ENCODE data around the gene RRP12. TPM values are rescaled to one million over a fixed set of nuclear protein-coding genes. Genes with fewer than 3 reads are reported as not detected.
A peak's percentile ranks its signal among the peaks of the same experiment; 100 is the strongest.
"Not testable (repeated sequence)": the region's sequence is repeated elsewhere in the genome, so short reads cannot be mapped to it uniquely, and the experiment has no call there.

The RRP12 gene
- total RNA-seq, 2 donors from 2014 or later, result 17.7 to 29.3 TPM

DNA sequence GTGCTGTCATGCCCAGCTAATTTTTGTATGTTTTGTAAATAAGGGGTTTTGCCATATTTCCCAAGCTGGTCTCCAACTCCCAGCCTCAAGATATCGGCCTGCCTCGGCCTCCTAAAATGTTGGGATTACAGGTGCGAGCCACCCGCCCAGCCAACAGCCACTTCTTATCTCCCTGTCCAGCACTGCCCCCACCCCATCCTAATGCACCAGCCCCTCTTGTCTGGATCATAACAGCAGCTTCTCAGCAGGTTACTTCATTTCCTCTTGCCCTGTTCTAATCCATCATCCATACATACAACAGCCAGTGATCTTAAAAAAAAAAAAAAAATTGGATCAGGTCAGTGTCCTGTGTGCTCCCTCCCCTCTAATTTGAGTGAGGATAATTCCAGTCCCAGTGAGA is 53.8 kb downstream of the RRP12 start:
- Histone ChIP-seq H3K4me3 (no peak overlapping the region), H3K27ac (no peak overlapping the region), H3K9me3 (no peaks in the 10 kb centered on the region), H3K27me3 (replicated peaks; ENCODE audit: insufficient read depth) (no peaks in the 10 kb centered on the region), H3K4me1 (ENCODE audit: control insufficient read depth in 1 of 2, low read depth in 2 of 2) (no peaks in the 10 kb centered on the region), H3K36me3 (no peaks in the 10 kb centered on the region)
- TF ChIP-seq, protein P1, sequence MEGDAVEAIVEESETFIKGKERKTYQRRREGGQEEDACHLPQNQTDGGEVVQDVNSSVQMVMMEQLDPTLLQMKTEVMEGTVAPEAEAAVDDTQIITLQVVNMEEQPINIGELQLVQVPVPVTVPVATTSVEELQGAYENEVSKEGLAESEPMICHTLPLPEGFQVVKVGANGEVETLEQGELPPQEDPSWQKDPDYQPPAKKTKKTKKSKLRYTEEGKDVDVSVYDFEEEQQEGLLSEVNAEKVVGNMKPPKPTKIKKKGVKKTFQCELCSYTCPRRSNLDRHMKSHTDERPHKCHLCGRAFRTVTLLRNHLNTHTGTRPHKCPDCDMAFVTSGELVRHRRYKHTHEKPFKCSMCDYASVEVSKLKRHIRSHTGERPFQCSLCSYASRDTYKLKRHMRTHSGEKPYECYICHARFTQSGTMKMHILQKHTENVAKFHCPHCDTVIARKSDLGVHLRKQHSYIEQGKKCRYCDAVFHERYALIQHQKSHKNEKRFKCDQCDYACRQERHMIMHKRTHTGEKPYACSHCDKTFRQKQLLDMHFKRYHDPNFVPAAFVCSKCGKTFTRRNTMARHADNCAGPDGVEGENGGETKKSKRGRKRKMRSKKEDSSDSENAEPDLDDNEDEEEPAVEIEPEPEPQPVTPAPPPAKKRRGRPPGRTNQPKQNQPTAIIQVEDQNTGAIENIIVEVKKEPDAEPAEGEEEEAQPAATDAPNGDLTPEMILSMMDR (IDR thresholded peaks at IDR 0.05), result no peak
- no peak for DNase-seq (ENCODE audit: low spot score)
- no peak for ATAC-seq (ENCODE audit: insufficient number of reproducible peaks, low FRiP score, low read depth)

DNA sequence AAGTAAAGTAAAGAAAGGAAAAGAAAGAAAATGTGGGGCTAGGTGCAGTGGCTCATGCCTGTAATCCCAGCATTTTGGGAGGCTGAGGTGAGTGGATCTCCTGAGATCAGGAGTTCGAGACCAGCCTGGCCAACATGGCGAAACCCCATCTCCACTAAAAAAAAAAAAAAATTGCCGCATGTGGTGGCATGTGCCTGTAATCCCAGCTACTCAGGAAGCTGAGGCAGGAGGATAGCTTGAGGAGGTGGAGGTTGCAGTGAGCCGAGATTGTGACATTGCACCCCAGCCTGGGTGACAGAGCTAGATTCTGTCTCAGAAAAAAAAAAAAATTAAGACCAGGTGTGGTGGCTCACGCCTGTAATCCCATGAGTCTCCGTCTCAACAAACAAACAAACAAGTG is 57.5 kb downstream of the RRP12 start:
- H3K27me3 ChIP-seq (replicated peaks; ENCODE audit: insufficient read depth); ATAC-seq (ENCODE audit: insufficient number of reproducible peaks, low FRiP score, low read depth); H3K27ac ChIP-seq; DNase-seq (ENCODE audit: low spot score); H3K4me1 ChIP-seq (ENCODE audit: control insufficient read depth in 1 of 2, low read depth in 2 of 2); H3K36me3 ChIP-seq; H3K4me3 ChIP-seq; H3K9me3 ChIP-seq: not testable (repeated sequence)

DNA sequence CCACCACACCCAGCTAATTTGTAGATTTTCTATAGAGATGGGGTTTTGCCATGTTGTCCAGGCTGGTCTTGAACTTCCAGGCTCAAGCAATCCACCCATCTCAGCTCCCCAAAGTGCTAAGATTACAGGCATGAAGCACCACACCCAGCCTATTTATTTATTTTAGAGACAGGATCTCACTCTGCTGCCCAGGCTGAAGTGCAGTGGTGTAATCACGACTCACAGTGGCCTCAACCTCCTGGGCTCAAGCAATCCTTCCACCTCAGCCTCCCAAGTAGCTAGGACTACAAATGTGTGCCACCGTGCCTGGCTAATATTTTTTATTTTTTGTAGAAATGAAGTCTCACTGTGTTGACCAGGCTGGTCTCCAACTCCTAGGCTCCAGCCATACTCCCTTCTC is 59.7 kb downstream of the RRP12 start:
- DNase-seq (ENCODE audit: low spot score) (no peak), ATAC-seq (ENCODE audit: insufficient number of reproducible peaks, low FRiP score, low read depth) (no peak)
- no peaks in the 10 kb centered on the region for H3K27me3 ChIP-seq (replicated peaks; ENCODE audit: insufficient read depth)
- no peak overlapping the region for H3K27ac ChIP-seq
- TF ChIP-seq, protein P1 (IDR thresholded peaks at IDR 0.05), result no peak
- H3K4me3 ChIP-seq, result no peak overlapping the region
- H3K36me3 ChIP-seq, result no peaks in the 10 kb centered on the region
- H3K4me1 ChIP-seq (ENCODE audit: control insufficient read depth in 1 of 2, low read depth in 2 of 2), result peaks cover 5 to 10% of the 10 kb centered on the region in 2 donors
- H3K9me3 ChIP-seq, result no peaks in the 10 kb centered on the region

DNA sequence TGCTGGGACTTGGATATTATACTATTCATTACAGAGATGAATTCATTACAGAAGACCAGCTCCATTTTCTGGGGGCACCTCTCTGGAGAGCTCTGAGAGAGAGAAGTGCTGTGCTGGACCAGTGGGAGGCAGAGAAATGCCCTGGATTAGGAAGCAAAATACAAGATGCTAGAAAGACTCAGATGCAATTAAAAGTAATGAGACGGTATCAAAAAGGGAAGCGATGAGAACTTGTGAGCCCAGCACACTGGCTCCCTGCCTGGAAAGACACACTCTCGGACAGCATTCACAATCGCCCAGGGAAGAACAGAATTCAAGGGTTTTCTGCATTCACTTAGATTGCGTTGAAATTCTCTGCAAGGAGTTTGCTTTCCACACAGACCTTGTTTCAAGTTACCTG is 63.1 kb downstream of the RRP12 start:
- TF ChIP-seq, protein P1 (IDR thresholded peaks at IDR 0.05), result no peak
- no peak overlapping the region for H3K4me3 ChIP-seq
- H3K9me3 ChIP-seq, result no peaks in the 10 kb centered on the region
- no peaks in the 10 kb centered on the region for H3K27me3 ChIP-seq (replicated peaks; ENCODE audit: insufficient read depth)
- H3K27ac ChIP-seq, result no peak overlapping the region
- peaks cover 11 to 17% of the 10 kb centered on the region in 2 donors for H3K4me1 ChIP-seq (ENCODE audit: control insufficient read depth in 1 of 2, low read depth in 2 of 2)
- DNase-seq (ENCODE audit: low spot score) (no peak), ATAC-seq (ENCODE audit: insufficient number of reproducible peaks, low FRiP score, low read depth) (no peak)
- H3K36me3 ChIP-seq, result no peaks in the 10 kb centered on the region

DNA sequence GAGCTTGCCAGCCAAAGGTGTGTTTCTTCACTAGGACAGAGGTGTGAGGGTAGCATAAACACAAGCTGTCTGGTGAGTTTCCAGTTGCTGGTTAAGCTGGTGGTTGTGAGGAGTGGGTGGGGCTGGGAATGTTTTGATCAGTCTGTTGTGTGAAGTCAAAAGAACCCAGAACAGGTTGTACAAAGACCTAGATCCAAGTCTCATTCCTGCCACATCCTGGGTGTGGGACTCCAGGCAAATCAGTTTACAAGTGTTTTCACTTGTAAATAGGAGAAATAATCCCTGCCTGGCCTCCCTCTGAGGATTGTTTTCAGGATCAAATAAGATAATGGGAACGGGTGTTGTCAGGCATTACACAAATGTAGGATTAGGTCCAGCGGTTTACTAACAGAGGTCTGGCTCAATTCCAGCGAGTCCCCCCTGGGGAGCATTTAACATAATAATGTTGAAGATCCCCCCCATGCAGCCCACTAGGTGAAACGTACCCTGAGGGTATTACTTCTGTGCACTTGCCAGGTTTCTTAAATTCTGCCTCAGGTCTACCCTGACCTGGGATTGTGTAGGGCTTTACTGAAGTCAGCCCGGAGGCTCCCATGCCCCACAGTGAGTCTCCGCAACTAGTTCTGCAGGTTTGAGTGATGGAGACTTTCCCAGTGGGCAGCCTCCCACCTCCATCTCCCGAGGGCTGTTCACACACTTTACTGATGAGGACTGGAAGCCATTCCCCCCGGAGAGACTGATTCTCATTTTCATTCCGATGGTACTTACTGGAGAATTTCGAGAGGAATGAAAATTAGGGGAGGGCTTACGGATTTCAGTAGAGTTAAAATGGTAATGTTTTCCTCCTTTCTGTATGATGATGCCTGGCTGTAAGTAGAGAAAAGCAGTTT is 64.0 kb downstream of the RRP12 start:
- no peaks in the 10 kb centered on the region for H3K9me3 ChIP-seq
- ATAC-seq (ENCODE audit: insufficient number of reproducible peaks, low FRiP score, low read depth), result no peak
- no peaks in the 10 kb centered on the region for H3K27me3 ChIP-seq (replicated peaks; ENCODE audit: insufficient read depth)
- peaks cover 20 to 26% of the 10 kb centered on the region in 2 donors for H3K4me1 ChIP-seq (ENCODE audit: control insufficient read depth in 1 of 2, low read depth in 2 of 2)
- peak overlapping the region in 1 of 2 donors; percentile 4 for H3K27ac ChIP-seq
- TF ChIP-seq, protein P1 (IDR thresholded peaks at IDR 0.05), result no peak
- H3K36me3 ChIP-seq, result no peaks in the 10 kb centered on the region
- no peak for DNase-seq (ENCODE audit: low spot score)
- H3K4me3 ChIP-seq, result peak overlapping the region; percentile 8
